Medulla oblongata (tissue), 1 donor: ENCODE data around the gene HIPK1.

ENCODE experiments used
- DNase-seq: peaks from one replicate; pipeline ENCODE4 v3.0.0-alpha.2; 2015; ENCODE audit errors: extremely low spot score

Gene HIPK1

GRCh38 chr1:113928941-113929749 is at the start of gene HIPK1:
Gene HIPK1 (plus strand): TSS chr1:113929324.
- peak; percentile 96 for DNase-seq

GRCh38 chr1:113879739-113880038 is 49.4 kb upstream of the HIPK1 start:
- no peak for DNase-seq

- DNase-seq = no peak
Observed at GRCh38 chr1:113881661-113882060, 47.5 kb upstream of the HIPK1 start.

- DNase-seq = no peak
Observed at GRCh38 chr1:113886417-113887401, 42.4 kb upstream of the HIPK1 start.

- DNase-seq = no peak
Observed at GRCh38 chr1:113887402-113888175, 41.5 kb upstream of the HIPK1 start, which contains the start of gene BCL2L15. Gene BCL2L15 (minus strand): TSS chr1:113887581. CDS start chr1:113887375, 206 bp downstream.

- DNase-seq = no peak
Observed at GRCh38 chr1:113890816-113891215, 38.3 kb upstream of the HIPK1 start.

GRCh38 chr1:113891631-113892220 is 37.4 kb upstream of the HIPK1 start:
- DNase-seq = no peak

GRCh38 chr1:113893267-113893666 is 35.9 kb upstream of the HIPK1 start:
- no peak for DNase-seq

- no peak for DNase-seq
Observed at GRCh38 chr1:113895098-113895497, 34.0 kb upstream of the HIPK1 start.

- DNase-seq = no peak
Observed at GRCh38 chr1:113895961-113896360, 33.2 kb upstream of the HIPK1 start.

GRCh38 chr1:113898241-113898814 is 30.8 kb upstream of the HIPK1 start:
- DNase-seq = no peak

- no peak for DNase-seq
Observed at GRCh38 chr1:113899111-113899510, 30.0 kb upstream of the HIPK1 start.

- no peak for DNase-seq
Observed at GRCh38 chr1:113901191-113901590, 27.9 kb upstream of the HIPK1 start.

- no peak for DNase-seq
Observed at GRCh38 chr1:113903501-113904292, 25.4 kb upstream of the HIPK1 start.

GRCh38 chr1:113904293-113904673 is 24.8 kb upstream of the HIPK1 start:
- DNase-seq = no peak

- DNase-seq = peak; percentile 99
Observed at GRCh38 chr1:113904674-113905434, 24.3 kb upstream of the HIPK1 start, which contains the start of the genes AP4B1 and DCLRE1B. Gene AP4B1 (minus strand): TSS chr1:113904799. CDS start chr1:113904717, 82 bp downstream. Gene DCLRE1B (plus strand): TSS chr1:113905326. CDS start chr1:113905587, 261 bp downstream.

GRCh38 chr1:113905435-113905861 is 23.7 kb upstream of the HIPK1 start:
- no peak for DNase-seq

- DNase-seq = no peak
Observed at GRCh38 chr1:113912594-113913311, 16.4 kb upstream of the HIPK1 start.

- no peak for DNase-seq
Observed at GRCh38 chr1:113913312-113913668, 15.8 kb upstream of the HIPK1 start.
